ENCODE results near the gene FAM53B.

The FAM53B gene

DNA sequence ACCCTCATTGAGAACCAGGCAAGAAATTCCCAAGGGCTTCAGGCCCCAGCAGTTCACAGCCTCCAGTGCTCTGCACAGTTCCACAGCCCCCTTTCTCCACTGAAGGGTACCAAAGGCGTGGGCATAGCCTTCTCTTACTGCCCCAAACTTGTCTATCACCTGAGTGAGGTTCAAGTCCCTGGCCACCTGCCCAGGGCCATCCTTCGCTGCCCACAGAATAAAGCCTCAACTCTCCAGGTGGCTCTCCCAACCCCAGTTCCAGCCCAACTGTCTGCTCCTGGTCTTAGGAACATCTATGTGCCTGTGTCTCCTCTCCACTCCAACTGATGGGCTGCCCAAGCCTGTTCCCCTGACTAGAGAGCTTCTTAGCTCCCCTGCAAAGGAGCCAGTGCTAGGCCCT, 79.1 kb downstream of the FAM53B start:
- no peak for DNase-seq (ENCODE audit: low spot score)

DNA sequence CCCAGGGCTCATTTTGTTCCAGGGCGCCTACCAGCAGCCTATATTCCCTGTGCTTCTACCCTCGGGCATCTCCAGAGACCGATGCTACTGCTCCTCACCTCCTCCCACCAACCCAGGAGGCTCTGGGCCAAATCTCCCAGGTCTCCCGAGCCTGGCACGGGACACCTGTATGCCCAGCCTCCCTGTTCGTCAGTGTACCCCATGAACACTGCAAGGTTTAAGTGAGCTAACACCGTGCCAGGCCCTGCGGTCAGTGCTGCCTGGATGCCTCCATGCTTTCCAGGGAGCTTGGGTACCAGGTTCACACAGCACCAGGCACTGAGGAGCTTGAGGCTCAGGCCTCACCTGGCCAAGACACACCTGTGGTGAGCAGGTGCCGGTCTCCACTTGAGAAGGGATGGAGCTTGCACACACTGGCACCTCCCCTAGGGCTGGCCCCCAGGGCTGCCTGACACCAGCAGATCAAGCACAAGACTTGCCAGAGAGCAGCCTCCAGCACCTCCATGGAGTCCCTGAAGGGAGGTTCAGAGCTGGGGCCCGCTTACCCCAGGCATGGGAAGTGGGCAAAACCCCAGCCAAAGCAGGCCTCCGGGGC, 80.3 kb downstream of the FAM53B start:
- no peak for DNase-seq (ENCODE audit: low spot score)

DNA sequence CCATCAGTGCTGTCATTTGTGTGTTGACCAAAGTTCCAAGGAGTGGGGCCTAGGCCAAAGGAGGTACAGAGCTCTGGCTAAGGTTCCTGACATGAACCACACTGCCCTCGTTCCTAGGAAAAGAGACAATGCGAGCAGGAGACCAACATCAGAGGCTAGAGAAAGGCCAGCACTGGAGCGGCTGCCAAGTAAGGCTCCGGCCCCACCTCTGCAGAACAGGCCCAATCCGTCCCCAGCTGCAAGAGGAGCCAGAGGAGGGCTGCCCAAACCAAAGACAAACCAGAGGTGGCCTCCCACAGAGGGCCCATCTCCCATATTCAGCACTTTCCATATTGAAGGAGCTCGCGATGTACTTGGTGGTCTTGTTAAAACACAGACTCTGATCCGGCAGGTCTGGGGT, 81.0 kb downstream of the FAM53B start:
- DNase-seq (ENCODE audit: low spot score), result no peak

DNA sequence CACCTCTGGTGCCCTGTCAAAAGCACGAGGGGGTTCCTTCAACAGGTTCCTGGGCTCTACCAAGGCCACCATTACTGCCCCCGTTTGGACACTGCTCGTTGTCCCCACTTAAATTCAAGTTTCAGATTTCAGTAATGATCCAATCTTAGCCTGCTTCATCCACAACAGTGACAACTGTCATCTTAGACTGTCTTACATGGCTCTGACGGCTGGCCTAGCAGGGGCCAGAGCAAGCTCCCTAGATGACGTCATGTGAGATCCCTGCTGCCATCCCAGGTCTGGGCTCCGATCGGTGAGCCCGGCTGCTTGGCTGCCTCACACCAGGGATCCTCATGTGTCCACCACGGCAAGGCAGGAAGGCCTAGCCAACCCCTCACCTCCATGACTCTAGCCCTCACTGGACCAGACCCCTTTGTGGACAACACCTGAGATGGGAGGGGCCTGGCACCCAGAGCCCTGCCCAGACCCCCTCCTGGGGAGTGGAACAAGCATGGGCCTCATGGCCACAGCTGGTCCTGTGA, 82.5 kb downstream of the FAM53B start:
- no peak for DNase-seq (ENCODE audit: low spot score)

DNA sequence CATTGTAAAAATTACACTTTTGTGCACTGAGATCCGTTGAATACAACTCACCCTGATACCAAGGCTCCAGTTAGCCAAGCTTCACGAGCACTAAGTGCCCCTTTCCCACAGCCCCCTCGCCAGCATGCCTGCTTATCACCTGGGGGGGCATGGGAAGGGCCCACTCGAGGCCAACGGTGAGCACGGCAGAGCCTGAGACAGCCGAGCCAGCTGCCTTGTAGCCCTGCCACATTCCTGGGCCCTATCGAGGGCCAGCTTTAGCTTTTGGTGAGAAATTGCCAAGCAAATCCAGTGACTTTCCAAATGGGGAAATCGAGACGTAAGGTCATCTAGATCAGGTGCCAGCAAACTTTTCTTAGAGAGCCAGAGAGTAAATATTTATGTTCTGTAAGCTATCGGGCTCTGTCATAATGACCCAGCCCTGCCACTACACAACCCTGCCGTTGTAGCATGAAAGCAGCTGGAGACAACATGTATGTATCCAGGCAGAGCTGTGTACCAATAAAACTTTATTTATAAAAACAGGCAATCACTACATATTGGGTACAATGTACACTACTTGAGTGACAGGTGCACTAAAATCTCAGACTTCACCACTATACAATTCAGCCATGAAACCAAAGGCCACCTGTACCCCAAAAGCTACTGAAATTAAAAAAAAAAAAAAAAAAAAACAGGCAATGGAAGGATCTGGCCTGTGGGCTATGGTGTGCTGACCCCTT, 83.6 kb downstream of the FAM53B start:
- no peak for DNase-seq (ENCODE audit: low spot score)

DNA sequence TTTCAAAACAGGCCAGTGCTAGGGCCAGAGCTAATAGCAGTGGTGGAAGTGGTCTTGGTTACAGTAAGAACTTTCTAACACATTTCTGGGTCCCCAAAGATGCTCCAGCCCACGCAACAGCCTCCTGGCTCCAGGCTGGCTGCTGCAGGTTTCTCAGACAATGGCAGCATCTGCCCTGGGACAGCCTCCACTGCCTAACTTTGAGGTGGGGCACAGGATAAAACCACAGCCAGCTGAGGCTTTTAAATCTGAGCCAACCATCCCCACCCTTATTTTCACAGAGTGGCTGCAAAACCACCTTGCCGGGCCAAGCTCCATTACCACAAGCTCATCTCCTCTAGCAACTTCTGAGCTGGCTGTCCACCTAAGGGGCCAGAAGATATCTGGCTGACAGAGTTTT, 84.8 kb downstream of the FAM53B start:
- no peak for DNase-seq (ENCODE audit: low spot score)

DNA sequence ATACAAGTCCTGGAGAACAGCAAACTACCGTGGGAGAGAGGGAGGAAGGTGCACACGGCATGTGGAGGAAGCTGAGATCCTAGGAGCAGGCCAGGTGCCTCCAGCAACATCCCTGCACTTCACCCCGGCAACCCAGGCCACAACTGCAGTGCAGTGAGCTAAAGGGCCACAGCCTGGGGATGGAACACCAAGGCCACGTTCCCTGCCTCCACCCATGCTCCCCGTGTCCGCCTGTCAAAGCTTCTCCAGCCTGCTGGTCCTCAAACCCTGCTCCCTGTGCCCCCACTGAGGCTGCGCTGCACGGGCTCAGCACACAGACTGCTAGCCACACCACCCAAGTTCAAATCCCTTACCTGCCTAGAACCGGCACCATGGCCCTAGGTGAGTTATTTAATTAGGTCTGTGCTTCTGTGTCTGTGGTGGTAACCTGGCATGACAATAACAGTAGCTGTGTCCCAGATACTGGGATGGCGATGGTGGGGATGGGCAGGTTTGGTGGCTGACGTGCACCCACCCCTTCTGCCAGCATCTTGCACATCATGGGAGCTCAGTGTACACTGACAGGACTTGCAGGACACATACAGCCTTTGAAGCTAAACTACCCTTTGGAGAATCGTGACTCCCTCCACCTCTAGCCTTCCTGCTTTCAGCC, 85.5 kb downstream of the FAM53B start:
- no peak for DNase-seq (ENCODE audit: low spot score)

DNA sequence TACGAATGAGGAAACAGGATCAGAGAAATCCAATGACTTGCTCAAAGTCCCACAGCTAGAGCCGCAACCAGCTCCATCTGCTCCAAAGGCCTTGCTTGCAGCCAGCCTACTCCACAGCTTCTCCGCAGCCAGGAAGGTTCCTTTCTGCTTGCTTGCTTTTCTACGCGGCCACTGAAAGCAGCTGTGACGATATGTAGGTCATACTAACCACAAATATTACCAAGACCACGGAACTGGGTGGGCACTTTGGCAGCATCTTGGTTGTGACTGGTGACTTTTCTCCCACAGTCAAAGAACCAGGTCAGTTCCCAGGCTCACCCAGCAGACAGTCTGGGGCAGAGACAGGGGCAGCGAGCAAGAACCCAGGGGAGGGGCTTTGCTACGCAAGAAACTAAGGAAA, 86.4 kb downstream of the FAM53B start:
- DNase-seq (ENCODE audit: low spot score), result no peak

DNA sequence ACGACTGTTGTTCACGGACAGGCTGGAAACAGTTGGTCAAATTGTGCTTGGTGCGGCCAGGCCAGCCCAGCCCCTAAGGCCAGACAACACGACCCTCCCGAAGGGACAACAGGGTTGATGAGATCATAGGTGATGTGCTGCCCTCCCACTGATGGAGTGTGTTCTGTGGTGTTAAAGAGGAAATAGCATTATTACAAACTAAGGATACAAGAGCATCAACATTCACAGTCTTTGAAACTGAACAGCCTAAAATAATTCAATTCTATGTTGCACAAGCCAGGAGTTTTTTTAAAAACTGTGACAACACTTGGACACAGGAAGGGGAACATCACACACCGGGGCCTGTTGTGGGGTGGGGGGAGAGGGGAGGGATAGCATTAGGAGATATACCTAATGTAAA, 87.6 kb downstream of the FAM53B start:
- no peak for DNase-seq (ENCODE audit: low spot score)

DNA sequence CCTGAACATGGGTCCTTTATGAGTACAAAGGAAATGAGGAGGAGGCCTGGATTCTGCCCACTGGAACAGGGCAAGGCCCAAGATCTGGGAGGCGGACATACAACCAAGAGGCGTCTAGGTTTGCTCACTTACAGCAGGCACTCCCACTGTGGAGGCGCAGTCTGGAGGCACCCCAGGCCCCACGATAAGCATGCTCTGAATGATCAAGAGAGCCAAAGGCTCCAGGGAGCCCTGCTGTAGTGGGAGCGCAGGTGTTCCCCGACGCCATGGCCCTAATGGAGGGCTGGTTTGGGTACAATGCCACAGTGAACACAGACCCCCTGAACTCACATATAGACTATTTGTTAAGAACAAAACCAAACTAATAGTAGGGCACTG, 88.1 kb downstream of the FAM53B start:
- no peak for DNase-seq (ENCODE audit: low spot score)

DNA sequence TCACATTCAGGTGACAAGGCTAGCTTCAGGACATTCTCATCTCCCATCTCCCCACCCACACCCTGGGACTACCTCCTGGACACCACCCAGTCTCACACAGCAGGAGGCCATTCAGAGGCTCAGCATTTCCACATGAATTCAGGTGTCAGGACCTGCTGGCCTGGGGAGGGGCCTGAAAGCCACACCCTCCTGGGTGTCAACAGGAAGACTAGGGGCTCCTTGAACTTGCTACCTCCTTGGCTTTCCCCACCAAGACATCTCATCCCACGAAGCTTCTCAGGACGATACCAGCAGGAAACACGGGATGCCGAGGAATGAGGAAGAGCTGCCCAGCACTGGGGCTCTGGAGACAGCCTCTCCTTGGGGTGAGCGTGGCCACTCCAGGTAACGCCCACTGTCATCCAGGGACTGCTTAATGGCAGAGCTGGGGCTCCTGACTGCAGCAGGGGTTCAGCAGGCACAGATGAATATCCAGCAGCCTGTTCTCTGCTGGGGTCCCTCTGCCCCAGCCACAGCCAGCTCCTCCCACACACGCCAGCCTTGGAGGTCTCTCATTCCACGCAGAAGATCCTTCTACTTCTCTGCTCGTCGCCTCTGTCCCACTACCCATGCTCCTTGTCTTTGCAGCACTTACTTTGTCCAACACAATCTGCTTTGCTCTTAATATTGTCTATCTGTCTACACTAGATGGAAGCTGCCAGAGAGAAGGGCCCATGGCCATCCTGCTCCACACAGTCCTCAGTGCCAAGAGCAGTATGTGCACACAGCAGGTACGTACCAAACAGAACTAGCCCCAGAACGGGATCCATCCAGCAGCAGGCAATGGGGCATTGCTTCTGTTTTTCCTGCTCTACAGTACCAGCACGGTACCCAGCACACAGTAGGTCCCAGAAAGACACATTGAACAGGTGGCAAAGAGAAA, 88.7 kb downstream of the FAM53B start:
- DNase-seq (ENCODE audit: low spot score), result no peak

DNA sequence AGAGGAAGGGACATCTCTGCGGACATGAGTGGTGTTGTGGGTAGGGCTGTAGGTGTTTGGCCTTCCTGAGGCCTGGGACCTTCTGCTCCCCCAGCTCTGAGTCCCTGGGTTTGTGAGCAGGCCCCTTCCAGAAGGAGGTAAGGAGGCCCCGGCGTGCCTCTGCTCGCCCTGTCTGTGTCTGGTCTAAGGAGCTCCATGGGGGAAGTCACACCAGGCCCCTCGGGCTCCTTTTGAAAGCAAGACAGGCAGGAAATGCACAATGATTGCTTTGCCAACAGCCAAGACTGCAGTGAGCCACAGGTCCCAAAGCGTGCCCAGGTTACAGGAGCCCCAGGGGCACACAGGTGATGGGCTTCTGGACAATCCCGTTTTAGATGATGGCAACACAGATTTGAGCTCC, 89.5 kb downstream of the FAM53B start:
- DNase-seq (ENCODE audit: low spot score), result no peak

DNA sequence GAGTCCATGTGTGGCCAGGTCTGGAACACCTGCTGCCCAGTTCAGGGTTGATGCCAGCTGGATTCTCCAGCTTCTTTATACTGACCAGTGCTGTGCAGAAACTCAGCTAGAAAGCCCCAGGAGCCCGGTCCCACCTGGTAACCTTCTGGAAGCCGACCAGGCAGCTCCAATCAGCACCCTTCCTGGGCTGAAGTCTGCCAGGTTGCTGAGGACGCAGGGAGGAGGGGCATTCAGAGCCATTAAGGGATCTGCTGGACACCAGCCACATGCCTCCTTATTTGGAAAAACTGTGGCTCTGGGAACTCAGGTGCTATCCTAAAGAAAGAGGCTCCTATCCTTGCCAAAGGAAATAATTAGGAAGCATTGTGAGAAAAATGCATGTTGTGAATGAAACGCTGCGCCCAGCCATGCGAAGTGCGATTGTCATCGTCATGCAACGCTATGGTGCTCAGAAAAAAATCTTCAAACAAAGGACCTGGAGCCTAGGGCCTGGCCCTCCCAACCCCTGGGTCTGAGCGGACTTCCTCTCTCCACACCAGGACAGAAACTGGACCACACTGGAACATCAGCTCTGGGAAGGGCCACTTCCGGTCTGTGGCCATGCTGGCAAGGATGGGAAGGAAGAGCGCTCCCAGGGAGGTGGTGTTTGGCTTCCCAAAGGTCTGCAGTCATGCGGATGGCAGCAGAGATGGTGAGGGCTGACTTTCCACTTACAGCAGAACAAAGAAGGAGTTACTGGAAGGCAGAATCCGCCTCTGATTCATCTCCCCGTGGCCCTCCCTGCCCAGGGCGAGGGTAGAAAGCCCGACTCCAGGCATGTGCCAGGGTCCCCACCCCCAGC, 90.1 kb downstream of the FAM53B start:
- DNase-seq (ENCODE audit: low spot score), result no peak

DNA sequence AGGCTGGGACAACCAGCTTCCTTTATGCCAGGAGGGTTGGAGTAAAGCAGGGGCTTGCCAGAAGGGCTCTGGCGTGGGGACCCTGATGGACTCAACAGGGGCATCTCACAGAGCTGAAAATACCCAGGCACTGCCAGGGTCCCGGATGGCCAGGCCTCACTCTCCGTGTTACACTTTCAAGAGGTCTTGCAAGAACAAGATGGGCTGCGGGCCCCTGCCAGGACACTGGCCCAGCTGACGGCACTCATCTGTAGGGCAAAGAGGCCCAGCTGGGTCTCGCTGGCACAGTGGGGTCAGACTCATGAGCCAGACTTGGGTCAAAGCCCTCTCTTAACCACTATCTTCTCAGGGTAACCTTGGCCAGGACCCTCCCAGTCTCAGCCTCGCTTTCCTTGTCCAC, 90.9 kb downstream of the FAM53B start:
- no peak for DNase-seq (ENCODE audit: low spot score)

DNA sequence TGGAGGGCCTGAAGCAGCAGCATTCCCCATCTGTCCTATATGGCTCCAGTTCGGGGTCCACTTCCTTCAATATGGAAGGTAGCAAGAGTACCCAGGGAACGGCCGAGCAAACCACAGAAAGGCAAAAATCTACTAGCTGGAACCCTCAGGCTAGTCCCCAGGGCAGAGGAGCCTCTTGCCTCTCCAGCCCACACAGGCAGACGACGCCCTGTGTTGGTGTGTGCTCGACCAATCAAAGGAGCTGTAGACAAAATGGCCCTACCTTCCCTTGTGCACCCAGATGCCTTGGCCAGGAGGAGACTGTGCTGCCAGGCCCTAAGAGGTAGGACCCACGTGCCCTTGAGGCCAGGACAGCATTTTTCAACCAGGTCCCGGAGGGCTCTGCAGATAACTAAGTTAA, 91.5 kb downstream of the FAM53B start:
- DNase-seq (ENCODE audit: low spot score), result no peak

DNA sequence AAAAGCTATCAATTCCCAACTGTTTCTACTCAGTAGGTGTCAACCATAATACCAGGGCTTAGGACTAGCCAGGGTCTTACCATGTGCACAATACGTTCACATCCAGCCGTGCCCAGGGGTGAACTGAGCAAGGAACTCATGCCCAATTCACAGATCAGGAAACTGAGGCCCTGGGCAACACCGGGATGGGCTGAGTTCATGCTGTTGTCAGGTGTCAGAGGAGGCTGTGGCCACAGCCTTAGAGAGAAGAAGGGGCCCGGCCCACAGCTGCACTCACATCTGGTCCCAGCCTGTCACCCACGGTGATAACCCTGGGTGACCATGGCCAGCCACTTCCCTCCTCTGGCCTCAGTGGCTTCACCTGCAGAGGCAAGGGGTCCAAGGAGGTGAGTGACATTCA, 92.0 kb downstream of the FAM53B start:
- no peak for DNase-seq (ENCODE audit: low spot score)

DNA sequence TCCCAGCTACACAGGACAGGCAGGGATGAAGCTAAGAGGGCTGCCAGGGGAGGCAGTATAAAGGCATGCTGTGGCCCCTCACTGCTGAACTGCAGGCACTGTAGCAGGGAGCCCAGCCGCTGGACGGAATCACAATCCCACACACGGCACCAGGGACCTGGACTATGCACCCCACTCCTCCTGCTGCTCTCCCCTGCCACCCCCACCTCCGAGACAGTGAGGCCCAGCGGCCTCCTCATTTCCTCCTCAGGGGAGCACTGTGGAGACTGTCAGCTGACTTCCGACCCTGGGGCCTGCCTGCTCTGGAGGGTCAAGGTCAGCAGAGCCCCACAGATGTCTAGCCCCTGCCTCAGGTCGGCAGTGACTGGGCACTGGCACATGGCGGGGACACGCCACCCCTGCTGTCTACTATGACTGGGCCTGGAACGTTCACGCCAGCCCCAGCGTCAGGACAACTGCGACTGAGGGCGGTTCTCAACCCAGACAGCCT, 92.7 kb downstream of the FAM53B start:
- DNase-seq (ENCODE audit: low spot score), result no peak

DNA sequence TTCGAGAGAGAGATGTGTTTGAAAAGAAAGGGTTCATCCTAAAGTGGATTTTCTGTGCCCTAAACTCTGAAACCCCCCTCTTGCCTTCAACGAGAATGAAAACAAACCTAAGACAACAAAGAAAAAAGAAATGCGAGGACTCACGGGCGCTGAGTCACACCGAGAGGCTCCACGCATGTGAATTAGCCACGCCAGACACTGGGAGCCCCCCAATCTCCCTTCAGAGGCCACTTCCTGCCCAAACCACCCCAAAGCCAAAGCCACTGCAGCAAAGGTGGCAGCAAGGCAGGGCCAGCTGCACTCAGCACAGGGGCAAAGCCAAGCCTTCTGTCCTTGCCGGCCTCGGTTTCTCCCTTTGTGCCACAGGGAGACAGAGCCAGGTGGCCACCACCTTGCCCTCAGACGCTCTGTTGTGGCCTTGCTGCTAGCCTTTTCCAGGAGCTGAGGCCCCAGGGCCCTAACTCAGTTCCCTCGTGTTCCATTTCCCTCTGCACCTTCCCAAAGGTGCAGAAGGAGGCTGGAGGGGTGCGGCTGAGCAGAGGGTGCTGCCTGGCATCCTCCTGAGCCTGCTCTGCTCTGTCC, 93.3 kb downstream of the FAM53B start:
- no peak for DNase-seq (ENCODE audit: low spot score)

DNA sequence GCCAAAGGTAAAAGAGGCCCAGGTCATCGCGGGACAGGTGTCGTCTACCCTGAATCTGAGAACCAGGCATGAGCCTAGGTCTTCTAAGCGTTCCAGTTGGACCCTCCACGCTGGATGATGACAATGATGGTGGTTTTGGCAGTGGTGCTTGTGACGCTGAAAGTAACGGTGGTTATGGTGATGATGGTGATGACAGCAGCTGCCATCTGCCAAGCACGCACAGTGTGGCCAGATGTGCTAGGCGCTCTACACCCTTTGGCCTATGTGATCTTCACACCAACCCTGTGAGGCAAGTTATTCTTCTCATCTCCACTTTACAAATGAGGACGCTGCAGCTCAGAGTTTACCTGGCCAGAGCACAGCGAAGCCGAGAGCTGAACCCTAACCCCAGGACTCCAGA, 93.9 kb downstream of the FAM53B start:
- DNase-seq (ENCODE audit: low spot score), result no peak

DNA sequence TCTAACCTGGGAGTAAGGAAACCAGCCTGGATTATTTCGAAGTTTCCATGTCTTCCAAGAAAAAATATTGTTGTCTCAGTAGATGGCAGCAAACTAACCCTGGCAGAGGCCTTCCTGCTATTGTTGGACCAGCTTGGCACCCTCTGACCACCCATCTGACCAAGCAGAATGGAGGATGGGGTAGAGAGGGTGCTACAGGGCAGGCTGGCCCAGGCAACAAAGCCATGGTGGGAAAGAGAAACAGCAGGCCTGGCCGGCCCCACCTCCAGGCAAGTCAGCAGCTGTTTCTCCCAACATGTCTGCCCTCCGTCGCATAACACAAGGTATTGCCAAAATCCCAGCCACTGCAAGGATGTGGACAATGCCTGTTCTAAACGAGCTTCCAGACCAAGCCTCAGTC, 95.0 kb downstream of the FAM53B start:
- no peak for DNase-seq (ENCODE audit: low spot score)

DNA sequence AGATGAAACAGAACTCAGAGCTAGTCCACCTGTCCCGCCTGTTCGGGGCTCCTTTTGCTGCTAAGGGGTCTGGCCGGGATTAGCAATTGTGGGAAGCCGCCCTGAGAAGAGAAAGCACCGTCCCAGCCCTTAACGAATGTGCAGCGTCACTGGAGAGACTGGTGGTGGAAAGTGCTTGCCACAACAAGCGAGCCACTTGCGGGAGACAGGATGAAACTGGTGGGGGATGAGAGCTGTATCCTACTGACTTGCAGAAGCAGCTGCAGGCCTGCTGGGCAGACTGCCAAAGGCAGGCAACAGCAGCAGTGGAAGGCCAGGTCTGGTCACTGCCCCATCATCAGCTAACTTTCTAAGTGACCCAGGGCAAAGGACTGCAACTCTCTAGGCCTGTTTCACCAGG, 95.4 kb downstream of the FAM53B start:
- DNase-seq (ENCODE audit: low spot score), result peak; percentile 23

Data from SK-N-DZ (cell line).